ENCODE measurements around the gene CPNE6. TPM values are rescaled to one million over a fixed set of nuclear protein-coding genes. Genes with fewer than 3 reads are reported as not detected.
A peak's percentile ranks its signal among the peaks of the same experiment; 100 is the strongest.

Gene CPNE6
- total and polyA plus RNA-seq, 5 donors from 2014 or later, result not detected

GRCh38 chr14:24055971-24056799, 15.2 kb upstream of the CPNE6 start:
- H3K27me3 ChIP-seq (ENCODE audit: control insufficient read depth, insufficient read depth, low read length), result peaks cover 5% of the 10 kb centered on the region
- H3K4me3 Mint-ChIP-seq, result no peak overlapping the region
- H3K9me3 Mint-ChIP-seq, result no peaks in the 10 kb centered on the region
- H3K4me3 ChIP-seq (ENCODE audit: low read depth, low read length), result no peak overlapping the region
- no peaks in the 10 kb centered on the region for H3K9me3 ChIP-seq (ENCODE audit: control insufficient read depth in 2 of 2, low read length in 2 of 2)
- no peaks in the 10 kb centered on the region for H3K36me3 Mint-ChIP-seq
- no peaks in the 10 kb centered on the region for H3K36me3 ChIP-seq (ENCODE audit: control insufficient read depth, insufficient read depth, low read length)
- H3K27ac ChIP-seq (ENCODE audit: insufficient read depth, low read length, poor library complexity, severe bottlenecking), result no peak overlapping the region
- ATAC-seq (ENCODE audit: low read depth in 2 of 2) (no peak), DNase-seq (no peak)
- peaks cover 0 to 20% (median 10%) of the 10 kb centered on the region in 4 donors for H3K4me1 Mint-ChIP-seq
- peaks cover 30% of the 10 kb centered on the region for H3K27me3 Mint-ChIP-seq
- H3K27ac Mint-ChIP-seq, result no peak overlapping the region
- peaks cover 14% of the 10 kb centered on the region for H3K4me1 ChIP-seq (ENCODE audit: control insufficient read depth, insufficient read depth, low read length, poor library complexity, severe bottlenecking)

- Histone ChIP-seq H3K4me3 (ENCODE audit: low read depth, low read length) (no peak overlapping the region), H3K4me1 (ENCODE audit: control insufficient read depth, insufficient read depth, low read length, poor library complexity, severe bottlenecking) (peaks cover 8% of the 10 kb centered on the region), H3K27me3 (ENCODE audit: control insufficient read depth, insufficient read depth, low read length) (peaks cover 5% of the 10 kb centered on the region), H3K36me3 (ENCODE audit: control insufficient read depth, insufficient read depth, low read length) (no peaks in the 10 kb centered on the region), H3K27ac (ENCODE audit: insufficient read depth, low read length, poor library complexity, severe bottlenecking) (no peak overlapping the region), H3K9me3 (ENCODE audit: control insufficient read depth in 2 of 2, low read length in 2 of 2) (no peaks in the 10 kb centered on the region)
- DNase-seq (no peak), ATAC-seq (ENCODE audit: low read depth in 2 of 2) (no peak)
- no peak overlapping the region for H3K27ac Mint-ChIP-seq
- H3K4me3 Mint-ChIP-seq, result no peak overlapping the region
- peaks cover 30% of the 10 kb centered on the region for H3K27me3 Mint-ChIP-seq
- H3K9me3 Mint-ChIP-seq, result no peaks in the 10 kb centered on the region
- no peaks in the 10 kb centered on the region for H3K36me3 Mint-ChIP-seq
- peaks cover 0 to 17% (median 9%) of the 10 kb centered on the region in 4 donors for H3K4me1 Mint-ChIP-seq
These were observed 14.6 kb upstream of the CPNE6 start for GRCh38 chr14:24056800-24057184.

- Histone ChIP-seq H3K27me3 (ENCODE audit: control insufficient read depth, insufficient read depth, low read length) (peaks cover 5% of the 10 kb centered on the region), H3K9me3 (ENCODE audit: control insufficient read depth in 2 of 2, low read length in 2 of 2) (no peaks in the 10 kb centered on the region), H3K4me1 (ENCODE audit: control insufficient read depth, insufficient read depth, low read length, poor library complexity, severe bottlenecking) (peaks cover 6% of the 10 kb centered on the region), H3K4me3 (ENCODE audit: low read depth, low read length) (no peak overlapping the region), H3K27ac (ENCODE audit: insufficient read depth, low read length, poor library complexity, severe bottlenecking) (no peak overlapping the region), H3K36me3 (ENCODE audit: control insufficient read depth, insufficient read depth, low read length) (no peaks in the 10 kb centered on the region)
- no peaks in the 10 kb centered on the region for H3K9me3 Mint-ChIP-seq
- no peak overlapping the region for H3K27ac Mint-ChIP-seq
- H3K4me1 Mint-ChIP-seq, result peaks cover 0 to 17% (median 9%) of the 10 kb centered on the region in 4 donors
- DNase-seq (no peak), ATAC-seq (ENCODE audit: low read depth in 2 of 2) (no peak)
- peaks cover 30% of the 10 kb centered on the region for H3K27me3 Mint-ChIP-seq
- no peaks in the 10 kb centered on the region for H3K36me3 Mint-ChIP-seq
- H3K4me3 Mint-ChIP-seq, result no peak overlapping the region
These were observed 14.1 kb upstream of the CPNE6 start for GRCh38 chr14:24057271-24057670.

- no peak for DNase-seq
- Histone ChIP-seq H3K9me3 (ENCODE audit: control insufficient read depth in 2 of 2, low read length in 2 of 2) (no peaks in the 10 kb centered on the region), H3K36me3 (ENCODE audit: control insufficient read depth, insufficient read depth, low read length) (no peaks in the 10 kb centered on the region), H3K4me1 (ENCODE audit: control insufficient read depth, insufficient read depth, low read length, poor library complexity, severe bottlenecking) (no peaks in the 10 kb centered on the region), H3K27ac (ENCODE audit: insufficient read depth, low read length, poor library complexity, severe bottlenecking) (no peak overlapping the region), H3K4me3 (ENCODE audit: low read depth, low read length) (no peak overlapping the region), H3K27me3 (ENCODE audit: control insufficient read depth, insufficient read depth, low read length) (peaks cover 5% of the 10 kb centered on the region)
- Mint-ChIP-seq H3K9me3 (no peaks in the 10 kb centered on the region), H3K4me1 (peaks cover 0 to 15% (median 7%) of the 10 kb centered on the region in 4 donors), H3K27ac (peak overlapping the region in 1 of 3 donors; percentile 77), H3K27me3 (peaks cover 27% of the 10 kb centered on the region), H3K36me3 (no peaks in the 10 kb centered on the region), H3K4me3 (peak overlapping the region in 2 of 4 donors; percentile 37 to 65)
- no peak for ATAC-seq (ENCODE audit: low read depth in 2 of 2)
These were observed 13.5 kb upstream of the CPNE6 start for GRCh38 chr14:24057867-24058259.

GRCh38 chr14:24058260-24058950, 13.0 kb upstream of the CPNE6 start:
- Mint-ChIP-seq H3K36me3 (no peaks in the 10 kb centered on the region), H3K9me3 (no peaks in the 10 kb centered on the region), H3K4me3 (peak overlapping the region in 2 of 4 donors; percentile 37 to 65), H3K27me3 (peaks cover 21% of the 10 kb centered on the region), H3K4me1 (peaks cover 0 to 9% (median 3%) of the 10 kb centered on the region in 4 donors), H3K27ac (peak overlapping the region in 1 of 3 donors; percentile 77)
- peak in 2 of 3 donors; percentile 43 to 59 for DNase-seq
- Histone ChIP-seq H3K4me1 (ENCODE audit: control insufficient read depth, insufficient read depth, low read length, poor library complexity, severe bottlenecking) (no peaks in the 10 kb centered on the region), H3K27ac (ENCODE audit: insufficient read depth, low read length, poor library complexity, severe bottlenecking) (no peak overlapping the region), H3K36me3 (ENCODE audit: control insufficient read depth, insufficient read depth, low read length) (no peaks in the 10 kb centered on the region), H3K27me3 (ENCODE audit: control insufficient read depth, insufficient read depth, low read length) (peaks cover under 1% of the 10 kb centered on the region), H3K9me3 (ENCODE audit: control insufficient read depth in 2 of 2, low read length in 2 of 2) (no peaks in the 10 kb centered on the region), H3K4me3 (ENCODE audit: low read depth, low read length) (no peak overlapping the region)
- ATAC-seq (ENCODE audit: low read depth in 2 of 2), result no peak

GRCh38 chr14:24058951-24059475, 12.3 kb upstream of the CPNE6 start:
- Histone ChIP-seq H3K4me3 (ENCODE audit: low read depth, low read length) (no peak overlapping the region), H3K4me1 (ENCODE audit: control insufficient read depth, insufficient read depth, low read length, poor library complexity, severe bottlenecking) (no peaks in the 10 kb centered on the region), H3K27me3 (ENCODE audit: control insufficient read depth, insufficient read depth, low read length) (no peaks in the 10 kb centered on the region), H3K9me3 (ENCODE audit: control insufficient read depth in 2 of 2, low read length in 2 of 2) (no peaks in the 10 kb centered on the region), H3K36me3 (ENCODE audit: control insufficient read depth, insufficient read depth, low read length) (no peaks in the 10 kb centered on the region), H3K27ac (ENCODE audit: insufficient read depth, low read length, poor library complexity, severe bottlenecking) (no peak overlapping the region)
- H3K9me3 Mint-ChIP-seq, result no peaks in the 10 kb centered on the region
- ATAC-seq (ENCODE audit: low read depth in 2 of 2) (no peak), DNase-seq (no peak)
- H3K27me3 Mint-ChIP-seq, result peaks cover 15% of the 10 kb centered on the region
- peak overlapping the region in 1 of 3 donors; percentile 31 for H3K27ac Mint-ChIP-seq
- H3K4me1 Mint-ChIP-seq, result peaks cover 0 to 6% (median 3%) of the 10 kb centered on the region in 4 donors
- H3K36me3 Mint-ChIP-seq, result no peaks in the 10 kb centered on the region
- no peak overlapping the region for H3K4me3 Mint-ChIP-seq

- ATAC-seq (ENCODE audit: low read depth in 2 of 2) (no peak), DNase-seq (no peak)
- H3K4me3 Mint-ChIP-seq, result no peak overlapping the region
- H3K27ac Mint-ChIP-seq, result peak overlapping the region in 1 of 3 donors; percentile 38
- Histone ChIP-seq H3K27me3 (ENCODE audit: control insufficient read depth, insufficient read depth, low read length) (no peaks in the 10 kb centered on the region), H3K4me1 (ENCODE audit: control insufficient read depth, insufficient read depth, low read length, poor library complexity, severe bottlenecking) (no peaks in the 10 kb centered on the region), H3K9me3 (ENCODE audit: control insufficient read depth in 2 of 2, low read length in 2 of 2) (no peaks in the 10 kb centered on the region), H3K36me3 (ENCODE audit: control insufficient read depth, insufficient read depth, low read length) (no peaks in the 10 kb centered on the region), H3K4me3 (ENCODE audit: low read depth, low read length) (no peak overlapping the region), H3K27ac (ENCODE audit: insufficient read depth, low read length, poor library complexity, severe bottlenecking) (no peak overlapping the region)
- no peaks in the 10 kb centered on the region for H3K9me3 Mint-ChIP-seq
- peaks cover 7% of the 10 kb centered on the region for H3K27me3 Mint-ChIP-seq
- H3K4me1 Mint-ChIP-seq, result peaks cover 0 to 6% (median 3%) of the 10 kb centered on the region in 4 donors
- no peaks in the 10 kb centered on the region for H3K36me3 Mint-ChIP-seq
These were observed 11.4 kb upstream of the CPNE6 start for GRCh38 chr14:24059841-24060388.
